ENCODE data around the gene BBS7. TPM values are rescaled to one million over a fixed set of nuclear protein-coding genes. Genes with fewer than 3 reads are reported as not detected.
A peak's percentile ranks its signal among the peaks of the same experiment; 100 is the strongest.

The BBS7 gene
- polyA plus RNA-seq, 3 donors, result 4.2 to 6.6 (median 5.5) TPM

GRCh38 chr4:121790976-121791375, 79.3 kb downstream of the BBS7 start:
- H3K27ac Mint-ChIP-seq, result no peak overlapping the region
- TF ChIP-seq CTCF (IDR thresholded peaks at IDR 0.05), result no peak
- peaks cover 0 to 2% (median 0%) of the 10 kb centered on the region in 7 donors for H3K9me3 Mint-ChIP-seq
- Histone ChIP-seq H3K9ac (ENCODE audit: insufficient read depth, low read length, poor library complexity, severe bottlenecking) (no peak overlapping the region), H3K27me3 (ENCODE audit: control insufficient read depth in 2 of 2, insufficient read depth in 2 of 2, low read length in 2 of 2) (no peaks in the 10 kb centered on the region), H3K9me3 (replicated peaks in 1 of 2; ENCODE audit: control insufficient read depth in 1 of 2, insufficient read depth in 1 of 2, low read length in 2 of 2) (no peaks in the 10 kb centered on the region), H3K36me3 (replicated peaks in 1 of 2; ENCODE audit: control insufficient read depth in 1 of 2, insufficient read depth in 2 of 2, low read length in 2 of 2) (no peaks in the 10 kb centered on the region), H3K27ac (ENCODE audit: low read depth in 1 of 2, low read length in 2 of 2) (no peak overlapping the region), H4K20me1 (ENCODE audit: insufficient read depth, low read length) (no peaks in the 10 kb centered on the region), H3K79me2 (ENCODE audit: insufficient read depth, low read length) (no peaks in the 10 kb centered on the region), H3K4me3 (replicated peaks in 1 of 3; ENCODE audit: low read depth in 2 of 3, low read length in 3 of 3) (no peak overlapping the region), H3K4me2 (replicated peaks; ENCODE audit: extremely low read depth, low read length, poor library complexity, severe bottlenecking) (no peak overlapping the region), H2AFZ (ENCODE audit: insufficient read depth, low read depth, low read length, poor library complexity, severe bottlenecking) (no peak overlapping the region), H3K4me1 (ENCODE audit: control insufficient read depth in 1 of 2, insufficient read depth in 2 of 2, low read length in 2 of 2) (no peaks in the 10 kb centered on the region)
- peaks cover 5 to 16% (median 12%) of the 10 kb centered on the region in 3 donors for H3K27me3 Mint-ChIP-seq (ENCODE audit: low read depth in 3 of 3)
- intact Hi-C loops (cut with micrococcal nuclease), result no loop called here
- no peak overlapping the region for H3K4me3 Mint-ChIP-seq
- DNase-seq, result no peak
- no peaks in the 10 kb centered on the region for H3K36me3 Mint-ChIP-seq
- H3K4me1 Mint-ChIP-seq, result no peaks in the 10 kb centered on the region

GRCh38 chr4:121789960-121790829, 80.1 kb downstream of the BBS7 start:
- no peaks in the 10 kb centered on the region for H4K20me1 ChIP-seq (ENCODE audit: insufficient read depth, low read length)
- Mint-ChIP-seq H3K4me1 (no peaks in the 10 kb centered on the region), H3K27me3 (ENCODE audit: low read depth in 3 of 3) (peaks cover 5 to 16% (median 12%) of the 10 kb centered on the region in 3 donors), H3K9me3 (peaks cover 0 to 3% (median 0%) of the 10 kb centered on the region in 7 donors), H3K4me3 (peak overlapping the region in 1 of 2 donors; percentile 22), H3K36me3 (no peaks in the 10 kb centered on the region), H3K27ac (no peak overlapping the region)
- no peaks in the 10 kb centered on the region for H3K36me3 ChIP-seq (replicated peaks in 1 of 2; ENCODE audit: control insufficient read depth in 1 of 2, insufficient read depth in 2 of 2, low read length in 2 of 2)
- no peaks in the 10 kb centered on the region for H3K9me3 ChIP-seq (replicated peaks in 1 of 2; ENCODE audit: control insufficient read depth in 1 of 2, insufficient read depth in 1 of 2, low read length in 2 of 2)
- intact Hi-C loops (cut with micrococcal nuclease), result no loop called here
- no peak overlapping the region for H2AFZ ChIP-seq (ENCODE audit: insufficient read depth, low read depth, low read length, poor library complexity, severe bottlenecking)
- no peak overlapping the region for H3K4me2 ChIP-seq (replicated peaks; ENCODE audit: extremely low read depth, low read length, poor library complexity, severe bottlenecking)
- no peak overlapping the region for H3K4me3 ChIP-seq (replicated peaks in 1 of 3; ENCODE audit: low read depth in 2 of 3, low read length in 3 of 3)
- H3K4me1 ChIP-seq (ENCODE audit: control insufficient read depth in 1 of 2, insufficient read depth in 2 of 2, low read length in 2 of 2), result no peaks in the 10 kb centered on the region
- H3K9ac ChIP-seq (ENCODE audit: insufficient read depth, low read length, poor library complexity, severe bottlenecking), result no peak overlapping the region
- H3K79me2 ChIP-seq (ENCODE audit: insufficient read depth, low read length), result no peaks in the 10 kb centered on the region
- no peak for TF ChIP-seq CTCF (IDR thresholded peaks at IDR 0.05)
- H3K27me3 ChIP-seq (ENCODE audit: control insufficient read depth in 2 of 2, insufficient read depth in 2 of 2, low read length in 2 of 2), result peaks cover 0 to 4% of the 10 kb centered on the region in 2 donors
- no peak overlapping the region for H3K27ac ChIP-seq (ENCODE audit: low read depth in 1 of 2, low read length in 2 of 2)
- no CpG with 5 or more reads among the region's 3 CpGs for WGBS (ENCODE audit: insufficient coverage)
- no peak for DNase-seq
